H1 (cell line): ENCODE measurements around the gene DGCR6L. TPM values are rescaled to one million over a fixed set of nuclear protein-coding genes. Genes with fewer than 3 reads are reported as not detected.

ENCODE experiments used
- CTCF ChIA-PET: fragments of 300-600 bp; sonication (Branson Sonifier 250); formaldehyde crosslinking; loops from one replicate; lab custom pipeline; 2021; ENCODE audit not compliant: partially characterized antibody; lab: Charles Lee
- POLR2A ChIA-PET: fragments of 300-600 bp; sonication (Branson Sonifier 250); formaldehyde crosslinking; loops from one replicate; lab custom pipeline; 2021; ENCODE audit warnings: inconsistent platforms; ENCODE audit not compliant: partially characterized antibody; lab: Charles Lee
- DNase-seq, 2 experiments: peaks; one replicate each; pipeline versions ENCODE4 v3.0.0 to v3.0.0-alpha.2; 2010 to 2022; ENCODE audit warnings: low spot score in 2 of 2, low read depth in 1 of 2, mixed read lengths in 1 of 2
- FAIRE-seq: peaks from 2 replicates; lab custom pipeline; 2011; peaks lifted over from hg19 to GRCh38; lab: Jason Lieb, UNC
- H2AFZ ChIP-seq: 2 replicates; pipeline ENCODE4 v1.8.1; 2012; ENCODE audit warnings: low read length, inconsistent platforms
- H2AK5ac ChIP-seq: 2 replicates; pipeline ENCODE4 v1.6.1; 2013; ENCODE audit warnings: low read depth, low read length
- H2BK120ac ChIP-seq: replicated peaks from 2 replicates; pipeline ENCODE3; 2013; ENCODE audit warnings: low read depth, low read length, inconsistent platforms
- H2BK12ac ChIP-seq: 2 replicates; pipeline ENCODE4 v1.6.1; 2013; ENCODE audit warnings: low read depth, low read length
- H2BK15ac ChIP-seq: 2 replicates; pipeline ENCODE4 v1.6.1; 2013; ENCODE audit warnings: low read length
- H2BK20ac ChIP-seq: 2 replicates; pipeline ENCODE4 v1.6.1; 2013; ENCODE audit warnings: low read length
- H2BK5ac ChIP-seq: 2 replicates; pipeline ENCODE4 v1.6.1; 2013; ENCODE audit warnings: low read depth, low read length
- H3K14ac ChIP-seq: 2 replicates; pipeline ENCODE4 v1.6.1; 2013; ENCODE audit warnings: inconsistent platforms; ENCODE audit not compliant: insufficient read length
- H3K18ac ChIP-seq: 2 replicates; pipeline ENCODE4 v1.6.1; 2013; ENCODE audit warnings: low read length; ENCODE audit errors: extremely low read depth
- H3K23ac ChIP-seq: 2 replicates; pipeline ENCODE4 v1.6.1; 2013; ENCODE audit warnings: inconsistent platforms; ENCODE audit not compliant: insufficient read length
- H3K23me2 ChIP-seq: 2 replicates; pipeline ENCODE4 v1.6.1; 2013; ENCODE audit warnings: low read depth, low read length
- H3K27ac ChIP-seq: 2 replicates; pipeline ENCODE4 v1.6.1; 2011; ENCODE audit warnings: low read depth, low read length, inconsistent platforms
- H3K27me3 ChIP-seq, 4 experiments: replicated peaks in 1 of 4; 1 replicate in 1 of 4; 2 replicates in 3 of 4; pipeline versions ENCODE4 v1.6.1 to v1.8.1; 2011 to 2013; ENCODE audit warnings: low read length in 3 of 4, mild to moderate bottlenecking in 3 of 4, inconsistent platforms in 2 of 4, mixed read lengths in 2 of 4, moderate library complexity in 1 of 4; ENCODE audit not compliant: control insufficient read depth in 3 of 4, insufficient read depth in 3 of 4; ENCODE audit errors: extremely low read depth in 1 of 4
- H3K36me3 ChIP-seq, 4 experiments: 2 replicates each; pipeline versions ENCODE4 v1.6.1 to v1.8.1; 2011 to 2013; ENCODE audit warnings: mild to moderate bottlenecking in 4 of 4, low read length in 3 of 4, moderate library complexity in 2 of 4, control low read depth in 1 of 4, inconsistent platforms in 1 of 4; ENCODE audit not compliant: insufficient read depth in 4 of 4, control insufficient read depth in 2 of 4
- H3K4ac ChIP-seq: replicated peaks from 2 replicates; pipeline ENCODE3; 2013; ENCODE audit warnings: low read length, low read depth, mixed read lengths, inconsistent platforms; ENCODE audit not compliant: insufficient read length
- H3K4me1 ChIP-seq, 4 experiments: replicated peaks in 1 of 4; 1 replicate in 1 of 4; 2 replicates in 3 of 4; pipeline versions ENCODE4 v1.6.1 to v1.8.1; 2011 to 2013; ENCODE audit warnings: low read length in 3 of 4, inconsistent platforms in 2 of 4, mixed read lengths in 1 of 4; ENCODE audit not compliant: insufficient read depth in 4 of 4, control insufficient read depth in 3 of 4
- H3K4me2 ChIP-seq, 2 experiments: 2 replicates each; pipeline versions ENCODE4 v1.6.1 to v1.8.1; 2011 to 2013; ENCODE audit warnings: low read depth in 2 of 2, low read length in 2 of 2, control low read depth in 1 of 2, inconsistent platforms in 1 of 2, mild to moderate bottlenecking in 1 of 2; ENCODE audit not compliant: insufficient read depth in 1 of 2
- H3K4me3 ChIP-seq, 4 experiments: fragments of 200-600, 300-600 bp in 1 of 4; sonication (generic), shearing (Covaris generic), sonication (Bioruptor Twin) in 1 of 4; 2 replicates each; pipeline versions ENCODE4 v1.5.1 to v1.8.1; 2011 to 2016; ENCODE audit warnings: low read length in 4 of 4, low read depth in 3 of 4, control low read depth in 2 of 4, inconsistent platforms in 2 of 4, mild to moderate bottlenecking in 2 of 4, mixed read lengths in 1 of 4, moderate library complexity in 1 of 4; ENCODE audit not compliant: insufficient read depth in 2 of 4; ENCODE audit errors: extremely low read depth in 1 of 4
- H3K56ac ChIP-seq: replicated peaks from 2 replicates; pipeline ENCODE3; 2013; ENCODE audit warnings: low read depth, mild to moderate bottlenecking, mixed read lengths, low read length, inconsistent platforms; ENCODE audit not compliant: insufficient read length
- H3K79me1 ChIP-seq: 2 replicates; pipeline ENCODE4 v1.6.1; 2013; ENCODE audit warnings: low read depth, low read length, control low read depth
- H3K79me2 ChIP-seq, 2 experiments: 2 replicates each; pipeline versions ENCODE4 v1.6.1 to v1.8.1; 2012 to 2013; ENCODE audit warnings: low read length in 2 of 2, mild to moderate bottlenecking in 2 of 2, inconsistent platforms in 1 of 2; ENCODE audit not compliant: insufficient read depth in 2 of 2, control insufficient read depth in 1 of 2
- H3K9ac ChIP-seq, 4 experiments: replicated peaks in 1 of 4; 1 replicate in 1 of 4; 2 replicates in 3 of 4; pipeline versions ENCODE4 v1.6.1 to v1.8.1; 2011 to 2013; ENCODE audit warnings: low read depth in 3 of 4, low read length in 3 of 4, control low read depth in 2 of 4, mild to moderate bottlenecking in 2 of 4, moderate library complexity in 2 of 4, inconsistent platforms in 1 of 4; ENCODE audit errors: extremely low read depth in 1 of 4
- H3K9me3 ChIP-seq, 2 experiments: 2 replicates each; pipeline versions ENCODE4 v1.6.1 to v1.8.1; 2012 to 2013; ENCODE audit warnings: mild to moderate bottlenecking in 2 of 2, moderate library complexity in 2 of 2, control low read depth in 1 of 2, inconsistent platforms in 1 of 2, low read depth in 1 of 2, low read length in 1 of 2, mixed read lengths in 1 of 2; ENCODE audit not compliant: insufficient read depth in 2 of 2
- H4K20me1 ChIP-seq, 2 experiments: replicated peaks in 1 of 2; 2 replicates each; pipeline versions ENCODE3 to v1.8.1; 2011 to 2013; ENCODE audit warnings: inconsistent platforms in 2 of 2, low read length in 2 of 2, mild to moderate bottlenecking in 1 of 2; ENCODE audit not compliant: insufficient read depth in 2 of 2, control insufficient read depth in 1 of 2
- H4K5ac ChIP-seq: 2 replicates; pipeline ENCODE4 v1.6.1; 2013; ENCODE audit warnings: low read length, low read depth, mixed read lengths, inconsistent platforms; ENCODE audit not compliant: insufficient read length
- H4K8ac ChIP-seq: 2 replicates; pipeline ENCODE4 v1.8.0; 2013; ENCODE audit warnings: mild to moderate bottlenecking, moderate library complexity, low read length, inconsistent platforms; ENCODE audit not compliant: insufficient read depth; ENCODE audit errors: extremely low read depth
- H4K91ac ChIP-seq: replicated peaks from 2 replicates; pipeline ENCODE3; 2013; ENCODE audit warnings: low read length, mixed read lengths, inconsistent platforms; ENCODE audit not compliant: insufficient read length
- BACH1 ChIP-seq: IDR thresholded peaks from 2 replicates; pipeline ENCODE4 v1.6.1; 2012; ENCODE audit warnings: low read length, improper control_type of control experiment
- HDAC2 ChIP-seq, 2 experiments: fragments of 300-600 bp in 1 of 2; sonication (generic) in 1 of 2; IDR thresholded peaks; 2 replicates each; pipeline ENCODE4 v1.6.1; 2011 to 2012; ENCODE audit warnings: low read depth in 2 of 2, low read length in 2 of 2, mild to moderate bottlenecking in 2 of 2, moderate library complexity in 2 of 2, borderline replicate concordance in 1 of 2, inconsistent platforms in 1 of 2
- JUN ChIP-seq: IDR thresholded peaks from 2 replicates; pipeline ENCODE4 v1.6.1; 2011; ENCODE audit warnings: low read depth, mild to moderate bottlenecking, improper control_type of control experiment, low read length
- JUND ChIP-seq: IDR thresholded peaks from 2 replicates; pipeline ENCODE4 v1.6.1; 2011; ENCODE audit warnings: mild to moderate bottlenecking, improper control_type of control experiment, low read length
- MAFK ChIP-seq: IDR thresholded peaks from 2 replicates; pipeline ENCODE4 v1.6.1; 2012; ENCODE audit warnings: low read depth, mild to moderate bottlenecking, improper control_type of control experiment, low read length
- MAX ChIP-seq: IDR thresholded peaks from 2 replicates; pipeline ENCODE4 v1.6.1; 2012; ENCODE audit warnings: inconsistent platforms
- SIX5 ChIP-seq: IDR thresholded peaks from 2 replicates; pipeline ENCODE4 v1.6.1; 2011; ENCODE audit warnings: mild to moderate bottlenecking, low read depth, low read length
- TEAD4 ChIP-seq: IDR thresholded peaks from 2 replicates; pipeline ENCODE4 v1.6.1; 2012; ENCODE audit warnings: low read depth, low read length, inconsistent platforms, mixed read lengths
- WGBS, 2 experiments: shearing (Covaris generic) in 1 of 2; methylation state at CpG; one replicate each; pipeline versions ENCODE4 v1.1.6 to v1.1.7; 2013 to 2015; ENCODE audit warnings: low lambda C conversion rate in 2 of 2, mixed read lengths in 2 of 2, inconsistent platforms in 1 of 2, low coverage in 1 of 2, missing lambda C conversion rate in 1 of 2; ENCODE audit not compliant: insufficient replicate concordance in 2 of 2, insufficient coverage in 1 of 2, insufficient read length in 1 of 2; ENCODE audit errors: extremely low coverage in 1 of 2, missing lambda C conversion rate in 1 of 2; 5-methylcytosine and 5-hydroxymethylcytosine counted together
- polyA plus RNA-seq, 7 experiments: library from polyadenylated mRNA; depleted of rRNA in 3 of 7; stranded (reverse) in 5 of 7; unstranded in 2 of 7; fragments of >200 nt in 5 of 7; fragments of 200-250 nt in 2 of 7; gene quantifications; 1 replicate in 5 of 7; 2 replicates in 1 of 7; 4 replicates in 1 of 7; pipeline versions ENCODE4 v1.2.1 to v1.2.3, GENCODE V29; 2011 to 2013; ENCODE audit warnings: missing spikeins in 2 of 7, mixed read lengths in 2 of 7
- total RNA-seq: library from RNA; stranded (reverse); fragmentation: NEBNext Ultra II Directional; extraction: Animal tissue kit (Norgen Biotek cat#: 25700); gene quantifications from 2 replicates; pipeline ENCODE4 v1.2.1, GENCODE V29; 2021
- TF ChIP-seq, protein P1 (sequence below): IDR thresholded peaks from 2 replicates; pipeline ENCODE4 v1.6.1; 2012; ENCODE audit warnings: low read length, inconsistent platforms

The DGCR6L gene
- total and polyA plus RNA-seq, 2 of the 8 experiments (the other 6 are each of a cell fraction or from before 2014, with no cell fraction given) = 43.6 to 72.6 TPM

GRCh38 chr22:20298803-20299745, 20.8 kb downstream of the DGCR6L start:
- Histone ChIP-seq H4K91ac (no peak overlapping the region), H2BK120ac (no peak overlapping the region), H3K4ac (no peak overlapping the region), H3K27ac (no peak overlapping the region), H3K4me2 (peak overlapping the region; percentile 48 to 88), H3K23ac (no peak overlapping the region), H2AK5ac (no peak overlapping the region), H3K9ac (no peak overlapping the region; a peak in 2 of 7 replicates), H3K23me2 (peaks cover 7% of the 10 kb centered on the region; the same call in 1 of the 2 replicates), H3K14ac (no peak overlapping the region), H4K8ac (no peak overlapping the region; the same call in 1 of the 2 replicates), H3K4me1 (peaks cover 0 to 4% (median 0%) of the 10 kb centered on the region in 4 experiments; a peak in 3 of 7 replicates), H2BK15ac (0 out of 2 replicates have a peak overlapping the region, but pooled peaks have one; percentile 61), H3K18ac (peak overlapping the region; percentile 48), H3K56ac (no peak overlapping the region), H3K36me3 (no peaks in the 10 kb centered on the region), H3K79me2 (no peaks in the 10 kb centered on the region), H3K4me3 (peak overlapping the region; percentile 43 to 66 (median 52)), H2AFZ (peak overlapping the region; percentile 64; the same call in 1 of the 2 replicates), H2BK12ac (peak overlapping the region; percentile 27; the same call in 1 of the 2 replicates), H3K9me3 (no peaks in the 10 kb centered on the region), H4K5ac (peak overlapping the region; percentile 21), H4K20me1 (peaks cover 0 to 3% of the 10 kb centered on the region in 2 experiments), H2BK5ac (no peak overlapping the region), H3K79me1 (no peaks in the 10 kb centered on the region), H2BK20ac (no peak overlapping the region), H3K27me3 (peaks cover 17 to 46% (median 36%) of the 10 kb centered on the region in 4 experiments)
- ChIA-PET CTCF (interaction anchor here (1.0 kb wide), 1 partner anchor 15 kb away, joined by 3 read pairs; no protein-coding TSS in a partner anchor), POLR2A (interaction anchor here (0.8 kb wide), 1 partner anchor 30 kb away, joined by 3 read pairs; no protein-coding TSS in a partner anchor)
- FAIRE-seq = no peak
- peak; percentile 46 to 98 for DNase-seq
- WGBS, 2 experiments = 1% methylated on average over 20 of the region's 90 CpGs; no CpG with 5 or more reads in 1 of the 2 experiments
- TF ChIP-seq, protein P1, sequence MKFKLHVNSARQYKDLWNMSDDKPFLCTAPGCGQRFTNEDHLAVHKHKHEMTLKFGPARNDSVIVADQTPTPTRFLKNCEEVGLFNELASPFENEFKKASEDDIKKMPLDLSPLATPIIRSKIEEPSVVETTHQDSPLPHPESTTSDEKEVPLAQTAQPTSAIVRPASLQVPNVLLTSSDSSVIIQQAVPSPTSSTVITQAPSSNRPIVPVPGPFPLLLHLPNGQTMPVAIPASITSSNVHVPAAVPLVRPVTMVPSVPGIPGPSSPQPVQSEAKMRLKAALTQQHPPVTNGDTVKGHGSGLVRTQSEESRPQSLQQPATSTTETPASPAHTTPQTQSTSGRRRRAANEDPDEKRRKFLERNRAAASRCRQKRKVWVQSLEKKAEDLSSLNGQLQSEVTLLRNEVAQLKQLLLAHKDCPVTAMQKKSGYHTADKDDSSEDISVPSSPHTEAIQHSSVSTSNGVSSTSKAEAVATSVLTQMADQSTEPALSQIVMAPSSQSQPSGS = no peak
- TF ChIP-seq JUND = no peak
- no peak for TF ChIP-seq MAFK
- no peak for TF ChIP-seq TEAD4
- TF ChIP-seq BACH1 = peak; percentile 83
- TF ChIP-seq MAX = no peak
- no peak for TF ChIP-seq SIX5
- peak; percentile 27 to 84; a peak in 2 of 4 replicates for TF ChIP-seq HDAC2 (IDR thresholded peaks at IDR 0.05; ENCODE audit: borderline replicate concordance in 1 of 2, low read depth in 2 of 2, low read length in 2 of 2)
- TF ChIP-seq JUN = no peak
